ENCODE measurements around the gene MTREX. TPM values are rescaled to one million over a fixed set of nuclear protein-coding genes. Genes with fewer than 3 reads are reported as not detected.

Gene MTREX
- total and polyA plus RNA-seq, 2 of the 8 experiments (the other 6 are each of a cell fraction or from before 2014, with no cell fraction given), result 16.0 to 130 TPM

- ChIA-PET CTCF (ENCODE audit: partially characterized antibody) (no interaction called here), POLR2A (ENCODE audit: partially characterized antibody) (no interaction called here)
- Histone ChIP-seq H2BK120ac (replicated peaks; ENCODE audit: low read depth, low read length) (no peak overlapping the region), H3K18ac (ENCODE audit: extremely low read depth, low read length) (no peak overlapping the region), H3K23me2 (ENCODE audit: low read depth, low read length) (no peaks in the 10 kb centered on the region), H3K4me2 (ENCODE audit: insufficient read depth in 1 of 2, low read depth in 2 of 2, low read length in 2 of 2) (no peak overlapping the region), H2BK5ac (ENCODE audit: low read depth, low read length) (no peak overlapping the region), H3K23ac (ENCODE audit: insufficient read length) (no peak overlapping the region), H3K9ac (replicated peaks in 1 of 4; ENCODE audit: extremely low read depth in 1 of 4, low read depth in 3 of 4, low read length in 3 of 4) (no peak overlapping the region), H4K91ac (replicated peaks; ENCODE audit: insufficient read length, low read length) (no peak overlapping the region), H3K79me2 (ENCODE audit: control insufficient read depth in 1 of 2, insufficient read depth in 2 of 2, low read length in 2 of 2) (peaks cover 0 to 76% of the 10 kb centered on the region in 2 experiments; a peak in 2 of 4 replicates), H3K4me1 (replicated peaks in 1 of 4; ENCODE audit: control insufficient read depth in 3 of 4, insufficient read depth in 4 of 4, low read length in 3 of 4) (no peaks in the 10 kb centered on the region), H3K36me3 (ENCODE audit: control insufficient read depth in 2 of 4, insufficient read depth in 4 of 4, low read length in 3 of 4) (peaks cover 0 to 28% (median 5%) of the 10 kb centered on the region in 4 experiments; a peak in 5 of 8 replicates), H2AK5ac (ENCODE audit: low read depth, low read length) (no peak overlapping the region), H4K5ac (ENCODE audit: insufficient read length, low read depth, low read length) (no peak overlapping the region), H3K79me1 (ENCODE audit: low read depth, low read length) (no peaks in the 10 kb centered on the region), H2AFZ (ENCODE audit: low read length) (no peak overlapping the region), H4K8ac (ENCODE audit: extremely low read depth, insufficient read depth, low read length) (no peak overlapping the region), H3K27ac (ENCODE audit: low read depth, low read length) (no peak overlapping the region), H3K56ac (replicated peaks; ENCODE audit: insufficient read length, low read depth, low read length) (no peak overlapping the region), H3K9me3 (ENCODE audit: insufficient read depth in 2 of 2, low read depth in 1 of 2, low read length in 1 of 2) (no peaks in the 10 kb centered on the region), H3K14ac (ENCODE audit: insufficient read length) (no peak overlapping the region), H3K4ac (replicated peaks; ENCODE audit: insufficient read length, low read depth, low read length) (no peak overlapping the region), H4K20me1 (replicated peaks in 1 of 2; ENCODE audit: control insufficient read depth in 1 of 2, insufficient read depth in 2 of 2, low read length in 2 of 2) (peaks cover 2 to 3% of the 10 kb centered on the region in 2 experiments), H2BK15ac (ENCODE audit: low read length) (no peak overlapping the region), H2BK20ac (ENCODE audit: low read length) (no peak overlapping the region), H2BK12ac (ENCODE audit: low read depth, low read length) (no peak overlapping the region), H3K27me3 (replicated peaks in 1 of 4; ENCODE audit: control insufficient read depth in 3 of 4, extremely low read depth in 1 of 4, insufficient read depth in 3 of 4, low read length in 3 of 4) (peaks cover 0 to 2% (median 0%) of the 10 kb centered on the region in 4 experiments; a peak in 1 of 7 replicates), H3K4me3 (ENCODE audit: extremely low read depth in 1 of 4, insufficient read depth in 2 of 4, low read depth in 3 of 4, low read length in 4 of 4) (no peak overlapping the region)
- 95% methylated on average over 2 of the region's 2 CpGs; no CpG with 5 or more reads in 1 of the 2 experiments for WGBS, 2 experiments (ENCODE audit: extremely low coverage in 1 of 2, insufficient coverage in 1 of 2, insufficient read length in 1 of 2, insufficient replicate concordance in 2 of 2, low coverage in 1 of 2, low lambda C conversion rate in 2 of 2, missing lambda C conversion rate in 1 of 2)
- no peak for DNase-seq (ENCODE audit: low read depth in 1 of 2, low spot score in 2 of 2)
- FAIRE-seq, result no peak
- TF ChIP-seq CTCF (IDR thresholded peaks at IDR 0.05; ENCODE audit: control extremely low read depth in 1 of 3, insufficient read depth in 1 of 3, low read depth in 1 of 3, low read length in 3 of 3), result no peak
- no peak for TF ChIP-seq GTF2F1 (IDR thresholded peaks at IDR 0.05; ENCODE audit: borderline replicate concordance, low read depth, low read length)
- no peak for TF ChIP-seq MAFK (IDR thresholded peaks at IDR 0.05; ENCODE audit: low read depth, low read length)
- no peak for TF ChIP-seq CBX5 (IDR thresholded peaks at IDR 0.05; ENCODE audit: low read depth, low read length)
- TF ChIP-seq MAX (IDR thresholded peaks at IDR 0.05), result no peak
- TF ChIP-seq FOSL1 (IDR thresholded peaks at IDR 0.05; ENCODE audit: insufficient read depth, low read depth, low read length), result no peak
- TF ChIP-seq RNF2 (IDR thresholded peaks at IDR 0.05; ENCODE audit: borderline replicate concordance, low read depth, low read length, missing control alignments, poor library complexity, severe bottlenecking), result no peak
These were observed 26.0 kb downstream of the MTREX start for GRCh38 chr5:55333811-55334210.
